Caco-2 (cell line): ENCODE data around the gene PDCD5. TPM values are rescaled to one million over a fixed set of nuclear protein-coding genes. Genes with fewer than 3 reads are reported as not detected.

Experiments used
- BruUV-seq: library from RNA; stranded (reverse); fragments of 400-500 nt; replicated peaks from 2 replicates; lab custom pipeline; 2021; lab: Mats Ljungman, UMichigan
- CTCF ChIA-PET: fragments of 300-600 bp; sonication (Branson Sonifier 250); formaldehyde crosslinking; loops from one replicate; lab custom pipeline; 2022; ENCODE audit warnings: antibody characterized with exemption; lab: Charles Lee
- POLR2A ChIA-PET: fragments of 300-600 bp; sonication (Branson Sonifier 250); formaldehyde crosslinking; loops from one replicate; lab custom pipeline; 2022; ENCODE audit warnings: antibody characterized with exemption; lab: Charles Lee
- DNase-seq, 2 experiments: peaks; one replicate each; pipeline versions ENCODE4 v3.0.0 to v3.0.0-alpha.2; 2020 to 2022
- H3K27me3 ChIP-seq: replicated peaks from 2 replicates; pipeline ENCODE4 v1.6.0; 2011; ENCODE audit warnings: low read length; ENCODE audit not compliant: control insufficient read depth, insufficient read depth
- H3K36me3 ChIP-seq: 2 replicates; pipeline ENCODE4 v1.5.1; 2011; ENCODE audit warnings: low read length; ENCODE audit not compliant: control insufficient read depth, insufficient read depth
- H3K4me1 ChIP-seq: fragments of 250-450 bp; sonication (Bioruptor Pico); 2 replicates; pipeline ENCODE4 v1.5.1; 2020; ENCODE audit warnings: mild to moderate bottlenecking
- H3K4me3 ChIP-seq: 2 replicates; pipeline ENCODE4 v1.5.1; 2011; ENCODE audit warnings: low read depth, mild to moderate bottlenecking, control low read depth, low read length
- H3K9me3 ChIP-seq: fragments of 250-450 bp; sonication (Bioruptor Pico); 2 replicates; pipeline ENCODE4 v1.5.1; 2020; ENCODE audit warnings: mild to moderate bottlenecking, moderate library complexity
- H3K27ac Mint-ChIP-seq: one replicate; pipeline ENCODE4 v1.8.0; 2022; ENCODE audit warnings: mixed read lengths; ENCODE audit not compliant: unreplicated experiment
- H3K27me3 Mint-ChIP-seq: one replicate; pipeline ENCODE4 v1.8.0; 2022; ENCODE audit warnings: mixed read lengths; ENCODE audit not compliant: insufficient read depth, unreplicated experiment
- H3K36me3 Mint-ChIP-seq: one replicate; pipeline ENCODE4 v1.8.0; 2022; ENCODE audit warnings: mild to moderate bottlenecking, mixed read lengths; ENCODE audit not compliant: insufficient read depth, unreplicated experiment
- H3K4me1 Mint-ChIP-seq: one replicate; pipeline ENCODE4 v1.8.0; 2022; ENCODE audit warnings: low read depth, mixed read lengths; ENCODE audit not compliant: unreplicated experiment
- H3K4me3 Mint-ChIP-seq: one replicate; pipeline ENCODE4 v1.8.0; 2022; ENCODE audit warnings: mild to moderate bottlenecking, moderate library complexity, mixed read lengths; ENCODE audit not compliant: unreplicated experiment
- H3K9me3 Mint-ChIP-seq: one replicate; pipeline ENCODE4 v1.8.0; 2022; ENCODE audit warnings: mixed read lengths; ENCODE audit not compliant: unreplicated experiment
- intact Hi-C: fragments of 100-400 bp; cut with micrococcal nuclease; formaldehyde crosslinking; loops from one replicate; pipeline ENCODE4 v1.10.0; 2022; ENCODE audit not compliant: unreplicated experiment
- total RNA-seq: library from RNA; stranded (reverse); gene quantifications from 2 replicates; pipeline ENCODE4 v1.2.3, GENCODE V29; 2022
- TF ChIP-seq, protein P1 (sequence below), 2 experiments: fragments of 200-600 bp in 1 of 2; IDR thresholded peaks; 1 replicate in 1 of 2; 2 replicates in 1 of 2; pipeline versions ENCODE4 v1.5.1 to v1.8.0; 2011 to 2022; ENCODE audit warnings: antibody characterized with exemption in 1 of 2, control low read depth in 1 of 2, inconsistent platforms in 1 of 2, low read depth in 1 of 2, low read length in 1 of 2, mild to moderate bottlenecking in 1 of 2, moderate library complexity in 1 of 2; ENCODE audit not compliant: insufficient read depth in 1 of 2, severe bottlenecking in 1 of 2, unreplicated experiment in 1 of 2

PDCD5 gene
- total RNA-seq, 1 experiment from 2014 or later = 219 TPM

DNA sequence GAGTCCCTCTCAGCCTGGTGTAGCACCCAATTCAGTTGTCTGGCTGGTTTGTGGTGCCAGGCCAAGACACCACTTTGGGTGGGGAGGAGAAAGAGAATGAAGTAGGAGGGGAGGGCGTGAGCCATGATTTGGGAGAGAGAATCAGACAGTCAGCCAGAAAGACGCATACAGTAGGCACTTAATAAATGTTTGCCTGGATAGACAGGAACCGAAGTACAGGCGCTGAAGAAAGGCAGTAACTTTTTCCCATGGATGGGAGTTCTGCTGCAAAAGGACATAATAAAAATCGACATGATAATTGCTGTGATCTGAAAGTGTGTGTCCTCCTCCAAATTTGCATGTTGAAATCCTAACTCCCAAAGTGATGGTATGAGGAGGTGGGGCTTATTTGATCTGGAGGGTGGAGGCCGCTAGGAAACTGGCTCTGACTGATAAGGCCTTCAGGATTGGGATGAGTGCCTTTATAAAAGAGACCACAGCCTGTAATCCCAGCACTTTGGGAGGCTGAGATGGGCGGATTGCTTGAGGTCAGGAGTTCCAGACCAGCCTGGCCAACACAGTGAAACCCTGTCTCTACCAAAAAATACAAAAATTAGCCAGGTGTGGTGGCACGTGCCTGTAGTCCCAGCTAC is 38.4 kb upstream of the PDCD5 start:
- no peak for DNase-seq
- BruUV-seq = no TSS peak
- TF ChIP-seq, protein P1, sequence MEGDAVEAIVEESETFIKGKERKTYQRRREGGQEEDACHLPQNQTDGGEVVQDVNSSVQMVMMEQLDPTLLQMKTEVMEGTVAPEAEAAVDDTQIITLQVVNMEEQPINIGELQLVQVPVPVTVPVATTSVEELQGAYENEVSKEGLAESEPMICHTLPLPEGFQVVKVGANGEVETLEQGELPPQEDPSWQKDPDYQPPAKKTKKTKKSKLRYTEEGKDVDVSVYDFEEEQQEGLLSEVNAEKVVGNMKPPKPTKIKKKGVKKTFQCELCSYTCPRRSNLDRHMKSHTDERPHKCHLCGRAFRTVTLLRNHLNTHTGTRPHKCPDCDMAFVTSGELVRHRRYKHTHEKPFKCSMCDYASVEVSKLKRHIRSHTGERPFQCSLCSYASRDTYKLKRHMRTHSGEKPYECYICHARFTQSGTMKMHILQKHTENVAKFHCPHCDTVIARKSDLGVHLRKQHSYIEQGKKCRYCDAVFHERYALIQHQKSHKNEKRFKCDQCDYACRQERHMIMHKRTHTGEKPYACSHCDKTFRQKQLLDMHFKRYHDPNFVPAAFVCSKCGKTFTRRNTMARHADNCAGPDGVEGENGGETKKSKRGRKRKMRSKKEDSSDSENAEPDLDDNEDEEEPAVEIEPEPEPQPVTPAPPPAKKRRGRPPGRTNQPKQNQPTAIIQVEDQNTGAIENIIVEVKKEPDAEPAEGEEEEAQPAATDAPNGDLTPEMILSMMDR (IDR thresholded peaks at IDR 0.05; ENCODE audit: insufficient read depth in 1 of 2, low read depth in 1 of 2, low read length in 1 of 2, severe bottlenecking in 1 of 2, unreplicated experiment in 1 of 2) = no peak
- no peak overlapping the region for H3K4me3 Mint-ChIP-seq
- POLR2A ChIA-PET = no interaction called here
- H3K9me3 Mint-ChIP-seq = peaks cover 11% of the 10 kb centered on the region
- H3K27me3 Mint-ChIP-seq = peaks cover 12% of the 10 kb centered on the region
- H3K27me3 ChIP-seq = no peaks in the 10 kb centered on the region
- intact Hi-C loops = no loop called here
- H3K27ac Mint-ChIP-seq = no peak overlapping the region
- CTCF ChIA-PET = no interaction called here
- H3K4me3 ChIP-seq = no peak overlapping the region
- no peaks in the 10 kb centered on the region for H3K4me1 Mint-ChIP-seq
- H3K36me3 ChIP-seq = no peaks in the 10 kb centered on the region
- H3K4me1 ChIP-seq = no peaks in the 10 kb centered on the region
- H3K9me3 ChIP-seq = no peaks in the 10 kb centered on the region
- H3K36me3 Mint-ChIP-seq = no peaks in the 10 kb centered on the region

DNA sequence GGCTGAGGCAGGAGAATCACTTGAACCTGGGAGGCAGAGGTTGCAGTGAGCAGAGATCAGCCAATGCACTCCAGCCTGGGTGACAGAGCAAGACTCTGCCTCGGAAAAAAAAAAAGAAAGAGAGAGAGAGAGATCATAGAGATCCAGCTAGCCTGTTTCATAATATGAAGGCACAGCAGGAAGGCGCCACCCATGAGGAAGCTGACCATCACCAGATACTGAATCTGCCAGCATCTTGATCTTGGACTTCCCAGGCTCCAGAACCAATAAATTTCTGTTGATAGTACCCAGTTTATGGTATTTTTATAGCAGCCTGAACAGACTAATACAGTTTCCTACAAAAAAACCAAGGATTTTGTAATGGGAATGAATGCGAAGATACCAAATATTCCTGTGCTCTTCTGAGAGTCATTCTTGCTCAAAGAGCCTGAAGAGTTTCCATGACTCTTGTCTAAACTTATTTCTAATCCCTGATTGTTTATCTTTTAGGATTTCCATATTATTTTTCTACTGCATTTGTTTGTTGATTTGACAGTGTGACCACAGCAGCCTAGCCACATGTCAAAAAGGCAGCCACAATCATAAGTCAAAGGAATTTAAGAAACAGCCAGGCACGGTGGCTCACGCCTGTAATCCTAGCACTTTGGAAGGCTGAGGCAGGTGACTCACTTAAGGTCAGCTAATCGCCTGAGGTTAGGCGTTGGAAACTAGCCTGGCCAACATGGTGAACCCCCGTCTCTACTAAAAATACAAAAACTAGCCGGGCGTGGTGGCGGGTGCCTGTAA is 37.7 kb upstream of the PDCD5 start:
- H3K4me3 ChIP-seq = no peak overlapping the region
- no peaks in the 10 kb centered on the region for H3K4me1 Mint-ChIP-seq
- no peak overlapping the region for H3K4me3 Mint-ChIP-seq
- no peak for DNase-seq
- peaks cover 5% of the 10 kb centered on the region for H3K9me3 Mint-ChIP-seq
- TF ChIP-seq, protein P1 (IDR thresholded peaks at IDR 0.05; ENCODE audit: insufficient read depth in 1 of 2, low read depth in 1 of 2, low read length in 1 of 2, severe bottlenecking in 1 of 2, unreplicated experiment in 1 of 2) = no peak
- H3K27me3 Mint-ChIP-seq = peaks cover 10% of the 10 kb centered on the region
- H3K4me1 ChIP-seq = no peaks in the 10 kb centered on the region
- no TSS peak for BruUV-seq
- no peaks in the 10 kb centered on the region for H3K27me3 ChIP-seq
- no peaks in the 10 kb centered on the region for H3K36me3 Mint-ChIP-seq
- no peak overlapping the region for H3K27ac Mint-ChIP-seq
- ChIA-PET POLR2A (no interaction called here), CTCF (interaction anchor here (0.7 kb wide), 1 partner anchor 486 kb away, joined by 4 read pairs; no protein-coding TSS in a partner anchor)
- no peaks in the 10 kb centered on the region for H3K36me3 ChIP-seq
- no peaks in the 10 kb centered on the region for H3K9me3 ChIP-seq
- intact Hi-C loops = no loop called here

DNA sequence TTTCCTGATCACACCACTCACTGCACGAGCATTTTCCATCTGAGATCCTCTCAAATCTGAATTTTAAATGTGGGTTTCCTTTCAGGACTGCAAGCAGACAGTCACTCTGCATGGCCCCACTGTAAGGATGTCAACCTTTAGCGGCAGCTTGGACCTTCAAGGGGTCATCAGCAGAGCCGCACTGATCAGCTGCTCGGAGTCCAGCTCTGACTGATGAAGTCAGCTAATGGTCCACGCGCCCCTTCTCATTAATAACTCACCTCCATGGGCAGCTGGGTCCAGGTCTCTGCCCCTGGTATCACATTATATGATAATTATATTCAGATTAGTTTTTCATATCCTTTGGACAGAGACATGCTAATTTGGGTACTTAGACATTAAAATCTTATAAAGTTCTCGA is 36.1 kb upstream of the PDCD5 start:
- Mint-ChIP-seq H3K4me1 (no peaks in the 10 kb centered on the region), H3K36me3 (no peaks in the 10 kb centered on the region), H3K27ac (no peak overlapping the region), H3K4me3 (no peak overlapping the region), H3K9me3 (no peaks in the 10 kb centered on the region), H3K27me3 (peaks cover 9% of the 10 kb centered on the region)
- H3K27me3 ChIP-seq = no peaks in the 10 kb centered on the region
- CTCF ChIA-PET = no interaction called here
- no peak overlapping the region for H3K4me3 ChIP-seq
- no peaks in the 10 kb centered on the region for H3K36me3 ChIP-seq
- TF ChIP-seq, protein P1 (IDR thresholded peaks at IDR 0.05; ENCODE audit: insufficient read depth in 1 of 2, low read depth in 1 of 2, low read length in 1 of 2, severe bottlenecking in 1 of 2, unreplicated experiment in 1 of 2) = no peak
- no peaks in the 10 kb centered on the region for H3K4me1 ChIP-seq
- no peaks in the 10 kb centered on the region for H3K9me3 ChIP-seq
- no peak for DNase-seq
- POLR2A ChIA-PET = no interaction called here
- intact Hi-C loops = no loop called here
- BruUV-seq = no TSS peak
